ENCODE measurements around the gene TOPORS.
"Not testable (repeated sequence)": the region's sequence is repeated elsewhere in the genome, so short reads cannot be mapped to it uniquely, and the experiment has no call there.

Gene TOPORS

DNA sequence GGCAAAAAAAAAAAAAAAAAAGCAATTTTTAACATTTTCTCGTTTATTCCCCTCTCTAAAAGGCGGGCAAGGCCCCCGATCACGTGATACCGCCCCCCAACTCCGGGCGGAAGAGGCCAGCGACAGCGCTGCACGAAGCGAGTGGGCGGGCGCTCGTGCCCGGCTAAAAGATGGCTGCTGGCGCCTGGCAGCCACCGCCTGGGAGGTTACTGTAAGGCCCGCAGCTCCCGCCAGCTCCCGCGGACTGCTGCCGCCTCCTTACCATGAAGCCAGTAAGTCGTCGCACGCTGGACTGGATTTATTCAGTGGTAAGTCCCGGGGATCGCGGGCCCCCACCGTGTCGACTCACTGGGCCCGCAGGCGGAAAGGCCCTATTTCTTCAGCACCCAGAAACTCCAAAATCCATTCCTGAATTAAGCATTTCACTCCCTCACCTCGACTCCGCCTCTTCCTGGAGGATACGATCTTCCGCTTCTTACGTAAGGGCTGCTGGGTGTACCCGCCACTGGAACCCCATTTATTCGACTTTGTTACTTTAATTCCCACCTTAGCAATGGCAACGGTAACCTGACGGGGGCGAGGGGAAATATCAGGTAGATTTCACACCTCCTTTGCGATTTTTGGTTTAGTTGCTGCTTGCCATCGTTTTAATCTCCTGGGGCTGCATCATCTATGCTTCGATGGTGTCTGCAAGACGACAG lies at the start of gene TOPORS, which contains the start of gene SMIM27:
TSS of gene TOPORS (minus strand) at position 415 of the 701 bp plus-strand sequence. CDS start at position 265, 150 bp downstream.
TSS of gene SMIM27 (plus strand) at position 156 of the 701 bp plus-strand sequence. CDS start at position 264, 108 bp downstream.
- peak; percentile 93 for DNase-seq

DNA sequence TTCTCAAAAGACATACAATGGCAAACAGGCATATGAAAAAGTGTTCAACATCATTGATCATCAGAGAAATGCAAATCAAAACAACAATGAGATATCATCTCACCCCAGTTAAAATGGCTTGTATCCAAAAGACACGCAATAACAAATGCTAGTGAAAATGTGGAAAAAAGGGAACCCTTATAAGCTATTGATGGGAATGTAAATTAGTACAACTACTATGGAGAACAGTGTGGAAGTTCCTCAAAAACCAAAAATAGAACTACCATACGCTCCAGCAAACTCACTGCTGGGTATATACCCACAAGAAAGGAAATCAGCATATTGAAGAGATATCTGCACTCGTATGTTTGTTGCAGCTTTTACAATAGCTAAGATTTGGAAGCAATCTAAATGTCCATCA lies 46.6 kb upstream of the TOPORS start:
- not testable (repeated sequence) for DNase-seq

DNA sequence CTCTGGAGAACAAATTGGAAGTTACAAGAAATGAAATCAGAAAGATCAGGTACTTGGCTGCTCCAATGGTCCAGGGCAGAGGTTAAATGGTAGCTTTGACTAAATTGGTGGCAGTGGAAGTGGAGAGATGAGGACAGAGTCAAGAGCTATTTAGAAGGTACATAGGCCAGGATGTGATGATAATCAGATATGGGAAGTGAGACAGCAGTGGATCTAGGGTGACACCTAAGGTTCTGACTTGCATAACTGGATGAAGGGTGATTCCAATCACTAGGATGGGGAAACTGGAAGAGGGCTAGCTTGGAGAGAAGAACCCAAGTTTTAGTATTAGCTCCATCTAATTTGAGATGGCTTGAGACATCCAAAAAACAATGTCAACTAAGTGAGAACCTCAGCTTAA lies 44.5 kb upstream of the TOPORS start:
- DNase-seq, result no peak

- no peak for DNase-seq
Measured at GRCh38 chr9:32596096-32596865, 43.9 kb upstream of the TOPORS start.

DNA sequence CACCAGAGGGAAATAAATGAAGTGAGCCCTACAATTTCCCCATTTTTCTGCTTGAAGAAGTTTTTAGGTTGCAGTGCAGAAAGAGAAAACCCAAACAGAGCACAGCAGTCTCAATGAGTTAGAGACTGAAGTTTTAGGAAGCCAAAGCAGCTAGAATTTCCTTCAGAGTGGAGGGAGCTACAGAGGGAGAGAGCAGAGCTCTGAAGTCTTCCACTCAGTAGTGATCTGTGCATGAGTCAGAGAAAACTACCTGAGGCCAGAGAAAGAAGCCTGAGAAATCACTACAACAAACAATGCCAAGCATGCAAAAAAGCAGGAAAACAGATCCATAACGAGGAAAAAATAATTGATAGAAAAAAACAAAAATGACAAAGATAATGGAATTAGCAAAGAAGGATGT lies 38.5 kb upstream of the TOPORS start:
- DNase-seq, result no peak

GRCh38 chr9:32590476-32590875 lies 38.1 kb upstream of the TOPORS start:
- no peak for DNase-seq

DNA sequence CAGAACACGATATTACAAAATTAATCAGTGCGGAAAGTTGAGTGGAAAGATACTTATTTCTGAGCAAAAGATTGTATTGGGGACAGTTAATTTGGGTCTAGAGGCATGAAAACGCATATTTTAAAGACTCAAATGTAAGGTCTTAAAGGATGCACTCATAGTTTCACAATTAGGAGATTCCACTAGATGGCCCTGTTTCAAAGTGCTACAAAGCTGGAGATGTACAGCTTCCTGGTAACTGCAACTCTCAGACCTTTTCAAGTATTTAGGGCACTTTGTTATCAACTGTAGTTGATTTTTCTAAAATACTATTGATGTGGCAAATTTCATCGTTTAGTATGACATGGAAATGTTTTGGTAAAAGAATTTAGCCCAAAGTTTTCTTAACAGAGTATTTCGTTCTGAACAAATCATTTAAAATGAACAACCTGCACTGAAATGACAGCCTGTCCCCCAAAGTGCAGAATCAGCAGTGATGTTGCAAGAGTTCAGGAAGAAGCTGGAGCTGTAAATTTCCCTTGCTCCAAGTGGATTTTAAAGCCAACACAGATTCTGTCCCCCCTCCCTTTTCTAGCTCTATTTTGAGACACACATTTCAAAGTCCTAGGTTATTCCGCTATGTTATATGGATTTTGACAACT lies 36.8 kb upstream of the TOPORS start:
- no peak for DNase-seq

DNA sequence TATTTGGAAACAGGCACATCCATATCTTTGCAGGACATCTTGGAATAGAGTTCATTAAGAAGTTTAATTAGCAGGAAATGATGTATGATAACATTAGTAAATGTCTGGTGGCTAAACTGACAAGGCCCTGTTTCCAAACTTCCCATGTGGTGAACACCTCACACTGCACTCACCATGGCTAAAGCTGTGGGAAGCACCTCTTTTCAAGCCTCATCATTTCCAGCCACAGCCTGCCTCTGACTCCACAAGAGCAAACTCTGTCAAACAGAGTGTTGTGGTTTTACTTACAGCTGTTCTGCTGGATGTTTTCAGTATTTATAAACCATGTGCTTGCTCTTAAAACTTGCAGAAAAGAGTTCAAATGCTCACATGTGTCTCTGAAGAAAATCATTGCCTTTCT lies 35.5 kb upstream of the TOPORS start:
- peak; percentile 31 for DNase-seq

- no peak for DNase-seq
Measured at GRCh38 chr9:32584784-32585183, 32.4 kb upstream of the TOPORS start.

DNA sequence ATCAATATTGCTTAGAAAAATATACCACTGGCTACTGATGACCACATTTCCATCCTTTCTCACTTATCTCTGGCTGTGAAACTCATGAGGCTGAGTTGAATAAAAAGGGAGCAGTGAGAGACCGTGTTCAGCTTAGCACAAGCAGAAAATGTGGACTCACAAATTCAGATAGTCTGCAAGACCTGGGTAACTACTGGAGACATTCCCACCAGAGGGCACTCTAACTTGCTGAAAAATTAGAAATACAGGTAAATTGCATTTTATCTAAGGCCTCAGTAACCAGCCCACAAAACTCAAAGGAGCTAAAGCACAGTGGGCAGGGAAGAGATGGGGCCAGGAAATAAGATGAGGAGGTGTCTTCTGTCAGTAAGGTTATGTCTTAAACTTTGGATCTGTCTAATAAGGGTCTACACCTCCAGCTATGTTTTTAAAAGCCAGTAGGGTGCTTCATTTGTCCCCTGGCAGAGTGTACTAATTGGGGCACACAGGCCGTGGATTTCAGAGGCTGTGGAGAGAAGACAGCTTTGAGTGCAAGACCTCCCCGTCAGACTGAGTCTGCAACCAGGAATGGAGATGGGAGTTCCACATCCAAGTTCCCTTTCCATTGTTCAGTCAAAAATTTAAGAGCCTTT lies 29.2 kb upstream of the TOPORS start:
- DNase-seq, result peak; percentile 32

- DNase-seq, result no peak
Measured at GRCh38 chr9:32580631-32581300, 28.4 kb upstream of the TOPORS start.

DNA sequence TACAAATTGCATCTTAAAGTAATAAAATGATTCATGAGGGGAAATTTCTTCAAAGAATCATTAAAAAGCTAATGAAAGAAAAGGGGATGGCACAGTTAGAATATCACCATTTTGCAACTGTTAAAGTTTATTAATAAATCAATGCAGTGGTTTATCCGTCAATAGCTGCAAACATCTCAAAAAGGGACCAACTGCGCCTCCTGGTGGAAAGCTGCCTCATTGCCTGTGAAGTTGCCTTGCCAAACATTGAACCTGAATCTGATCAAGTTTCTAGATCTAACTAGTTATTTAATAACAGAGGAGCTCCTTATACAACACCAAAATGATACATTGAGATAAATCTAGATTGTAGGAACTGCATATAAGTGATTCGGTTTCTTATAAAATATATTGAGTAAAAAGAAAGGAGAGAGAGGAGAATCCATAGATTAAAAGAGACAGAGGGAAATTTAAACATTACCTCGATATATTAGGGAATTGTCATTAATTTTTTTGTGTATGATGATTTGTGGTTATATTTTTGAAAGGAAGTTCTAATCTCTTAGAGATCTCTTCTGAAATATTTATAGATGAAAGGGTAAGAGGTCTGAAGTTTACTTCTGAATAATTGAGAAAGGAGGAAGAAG lies 27.4 kb upstream of the TOPORS start:
- DNase-seq, result peak; percentile 84

- no peak for DNase-seq
Measured at GRCh38 chr9:32578976-32579375, 26.6 kb upstream of the TOPORS start.

GRCh38 chr9:32577316-32577715 lies 24.9 kb upstream of the TOPORS start:
- DNase-seq, result no peak

GRCh38 chr9:32574858-32575257 lies 22.5 kb upstream of the TOPORS start:
- DNase-seq, result no peak

DNA sequence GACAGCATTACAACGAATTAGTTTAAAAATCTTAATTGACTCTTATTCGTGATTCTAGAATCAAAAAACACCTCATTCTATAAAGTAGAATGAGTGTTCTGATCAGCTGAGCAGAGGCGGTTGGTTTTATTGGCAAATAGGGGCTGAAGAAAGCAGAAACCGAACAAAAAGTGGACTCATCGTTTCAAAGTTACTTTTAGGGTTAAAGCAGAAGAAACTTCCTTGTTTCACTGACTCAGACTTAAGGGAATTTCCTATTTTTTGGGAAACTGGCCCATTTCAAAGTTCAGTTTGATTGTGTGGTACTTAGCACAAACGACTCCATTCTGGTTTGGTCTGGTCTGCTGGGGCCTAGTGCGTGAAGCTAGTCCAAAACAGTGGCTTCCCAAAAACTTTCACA lies 21.4 kb upstream of the TOPORS start:
- no peak for DNase-seq

GRCh38 chr9:32572900-32573523 lies 20.6 kb upstream of the TOPORS start, which contains the start of gene NDUFB6:
NDUFB6 (minus strand) TSS chr9:32573159; CDS start chr9:32573060, 99 bp downstream.
- peak; percentile 97 for DNase-seq

GRCh38 chr9:32571969-32572899 lies 19.8 kb upstream of the TOPORS start:
- peak; percentile 79 for DNase-seq

DNA sequence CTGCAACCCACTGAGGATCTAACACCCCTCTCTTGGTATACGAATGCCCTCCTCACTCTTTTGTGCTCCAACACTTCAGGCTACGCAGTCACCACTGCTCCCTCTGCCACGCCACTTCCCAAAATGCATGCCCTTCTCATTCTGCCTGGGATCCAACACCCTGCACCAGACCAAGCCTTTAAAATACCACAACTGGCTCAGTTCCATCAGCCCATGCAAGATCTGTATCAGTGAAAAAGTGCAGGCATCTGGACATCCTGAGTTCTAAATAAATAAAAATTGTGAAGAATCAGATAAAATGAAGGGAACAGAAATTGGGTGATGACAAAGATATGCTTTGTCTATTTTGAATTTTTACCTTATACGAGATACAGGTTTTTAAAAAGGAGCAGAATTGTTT lies 17.9 kb upstream of the TOPORS start:
- DNase-seq, result no peak

DNA sequence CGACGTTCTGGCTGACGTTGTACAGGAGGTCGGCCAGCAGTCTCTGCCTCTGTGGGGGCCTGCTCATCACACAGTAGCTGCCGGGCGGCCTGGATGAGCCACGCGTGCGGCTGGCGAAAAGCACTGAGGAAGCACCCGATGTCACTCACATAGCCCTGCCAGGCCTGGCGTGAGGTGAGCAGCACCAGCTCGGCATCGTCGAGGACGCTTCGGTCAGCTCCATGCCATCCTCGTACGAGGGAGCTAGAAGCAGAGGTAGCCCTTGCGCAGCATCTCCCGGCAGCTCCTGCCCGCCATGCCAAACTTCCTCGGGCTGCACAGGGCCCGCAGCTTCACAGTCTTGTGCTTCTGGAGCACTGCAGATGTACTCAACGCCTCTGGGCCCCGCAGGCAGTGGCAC lies 14.4 kb upstream of the TOPORS start:
- DNase-seq, result no peak
